Adrenal gland (tissue), 5 donors: ENCODE results near the gene CCDC146.
"Not testable (repeated sequence)": the region's sequence is repeated elsewhere in the genome, so short reads cannot be mapped to it uniquely, and the experiment has no call there.

Experiments
- POLR2A ChIP-seq, 2 donors: fragments of 450-650 bp; IDR thresholded peaks; one replicate each; pipeline ENCODE4 v1.6.1; 2017; ENCODE audit warnings: antibody characterized with exemption in 2 of 2, mild to moderate bottlenecking in 2 of 2, moderate library complexity in 1 of 2
- TF ChIP-seq, protein P1 (sequence below), 6 experiments: fragments of 450-650 bp in 4 of 6; fragments of 200-600 bp in 2 of 6; sonication (generic) in 1 of 6; IDR thresholded peaks; 1 replicate in 5 of 6; 2 replicates in 1 of 6; pipeline versions ENCODE4 v1.5.1 to v1.8.0; 2016 to 2021; ENCODE audit warnings: antibody characterized with exemption in 6 of 6, mild to moderate bottlenecking in 2 of 6, moderate library complexity in 1 of 6
- donor health status: DM: no; HTN: no; CAD: no.

DNA sequence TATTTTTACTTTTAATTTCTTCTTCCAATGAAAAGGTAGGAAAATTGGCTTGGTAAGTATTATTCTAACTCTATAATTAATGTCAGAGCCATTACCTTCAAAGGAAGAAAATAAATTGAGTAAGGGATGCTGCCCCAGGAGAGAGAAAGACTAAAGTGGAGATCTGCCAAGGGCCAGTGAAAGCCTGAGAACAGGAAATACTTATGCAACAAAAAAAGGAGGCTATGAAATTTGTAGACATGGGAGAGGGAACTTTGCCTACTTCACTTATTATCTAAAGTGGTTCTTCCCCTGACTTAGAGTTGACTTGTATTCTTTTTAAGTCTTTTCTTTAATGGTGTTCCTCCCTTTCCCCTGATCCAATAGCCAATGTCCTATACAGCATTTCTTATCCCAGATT lies 29.8 kb downstream of the CCDC146 start:
- TF ChIP-seq, protein P1, sequence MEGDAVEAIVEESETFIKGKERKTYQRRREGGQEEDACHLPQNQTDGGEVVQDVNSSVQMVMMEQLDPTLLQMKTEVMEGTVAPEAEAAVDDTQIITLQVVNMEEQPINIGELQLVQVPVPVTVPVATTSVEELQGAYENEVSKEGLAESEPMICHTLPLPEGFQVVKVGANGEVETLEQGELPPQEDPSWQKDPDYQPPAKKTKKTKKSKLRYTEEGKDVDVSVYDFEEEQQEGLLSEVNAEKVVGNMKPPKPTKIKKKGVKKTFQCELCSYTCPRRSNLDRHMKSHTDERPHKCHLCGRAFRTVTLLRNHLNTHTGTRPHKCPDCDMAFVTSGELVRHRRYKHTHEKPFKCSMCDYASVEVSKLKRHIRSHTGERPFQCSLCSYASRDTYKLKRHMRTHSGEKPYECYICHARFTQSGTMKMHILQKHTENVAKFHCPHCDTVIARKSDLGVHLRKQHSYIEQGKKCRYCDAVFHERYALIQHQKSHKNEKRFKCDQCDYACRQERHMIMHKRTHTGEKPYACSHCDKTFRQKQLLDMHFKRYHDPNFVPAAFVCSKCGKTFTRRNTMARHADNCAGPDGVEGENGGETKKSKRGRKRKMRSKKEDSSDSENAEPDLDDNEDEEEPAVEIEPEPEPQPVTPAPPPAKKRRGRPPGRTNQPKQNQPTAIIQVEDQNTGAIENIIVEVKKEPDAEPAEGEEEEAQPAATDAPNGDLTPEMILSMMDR (IDR thresholded peaks at IDR 0.05), result not testable (repeated sequence)
- not testable (repeated sequence) for TF ChIP-seq POLR2A (IDR thresholded peaks at IDR 0.05)
